ENCODE data around the gene SORBS1.

- TF ChIP-seq CTCF (IDR thresholded peaks at IDR 0.05; ENCODE audit: low read depth, low read length, missing input control) (no peak), YY1 (IDR thresholded peaks at IDR 0.05) (no peak)
These were observed 96.9 kb downstream of the SORBS1 start for GRCh38 chr10:95464280-95464679.

All from liver (tissue), 2 donors.